Measurements from ENCODE around the gene RAB37. TPM values are rescaled to one million over a fixed set of nuclear protein-coding genes. Genes with fewer than 3 reads are reported as not detected.

Gene RAB37
- total RNA-seq, 1 experiment from 2014 or later = not detected

- Histone ChIP-seq H4K20me1 (ENCODE audit: insufficient read depth, low read depth, low read length) (no peaks in the 10 kb centered on the region), H3K79me2 (ENCODE audit: low read length) (no peaks in the 10 kb centered on the region), H3K27me3 (ENCODE audit: low read length) (peaks cover 2% of the 10 kb centered on the region; the same call in 1 of the 2 replicates), H3K27ac (ENCODE audit: low read length) (no peak overlapping the region), H3K36me3 (ENCODE audit: insufficient read depth, low read length) (no peaks in the 10 kb centered on the region), H3K4me3 (ENCODE audit: low read length) (no peak overlapping the region), H3K4me1 (ENCODE audit: low read length) (peaks cover 23% of the 10 kb centered on the region), H2AFZ (ENCODE audit: low read length) (no peak overlapping the region), H3K9me3 (ENCODE audit: low read length) (no peaks in the 10 kb centered on the region; the same call in 1 of the 2 replicates), H3K9ac (ENCODE audit: low read length) (no peak overlapping the region), H3K9me2 (replicated peaks; ENCODE audit: insufficient read depth, low read length) (no peaks in the 10 kb centered on the region), H3K4me2 (ENCODE audit: low read depth, low read length, poor library complexity, severe bottlenecking) (no peak overlapping the region)
- DNase-seq = no peak
Measured at GRCh38 chr17:74738051-74738996, 1.3 kb downstream of the RAB37 start.

GRCh38 chr17:74739227-74739831 lies 2.3 kb downstream of the RAB37 start:
- Histone ChIP-seq H3K27ac (ENCODE audit: low read length) (no peak overlapping the region), H4K20me1 (ENCODE audit: insufficient read depth, low read depth, low read length) (no peaks in the 10 kb centered on the region), H2AFZ (ENCODE audit: low read length) (no peak overlapping the region), H3K27me3 (ENCODE audit: low read length) (peaks cover 2% of the 10 kb centered on the region; the same call in 1 of the 2 replicates), H3K9me2 (replicated peaks; ENCODE audit: insufficient read depth, low read length) (no peaks in the 10 kb centered on the region), H3K9ac (ENCODE audit: low read length) (no peak overlapping the region), H3K4me1 (ENCODE audit: low read length) (peaks cover 23% of the 10 kb centered on the region), H3K4me2 (ENCODE audit: low read depth, low read length, poor library complexity, severe bottlenecking) (no peak overlapping the region), H3K36me3 (ENCODE audit: insufficient read depth, low read length) (no peaks in the 10 kb centered on the region), H3K9me3 (ENCODE audit: low read length) (no peaks in the 10 kb centered on the region), H3K4me3 (ENCODE audit: low read length) (no peak overlapping the region), H3K79me2 (ENCODE audit: low read length) (no peaks in the 10 kb centered on the region)
- DNase-seq = no peak

- Histone ChIP-seq H3K9me2 (replicated peaks; ENCODE audit: insufficient read depth, low read length) (no peaks in the 10 kb centered on the region), H3K27ac (ENCODE audit: low read length) (no peak overlapping the region)
- DNase-seq = no peak
Measured at GRCh38 chr17:74740173-74740572, 3.1 kb downstream of the RAB37 start.

GRCh38 chr17:74740641-74741387 lies 3.8 kb downstream of the RAB37 start:
- Histone ChIP-seq H3K9me2 (replicated peaks; ENCODE audit: insufficient read depth, low read length) (no peaks in the 10 kb centered on the region), H3K27ac (ENCODE audit: low read length) (no peak overlapping the region), H2AFZ (ENCODE audit: low read length) (no peak overlapping the region), H3K4me3 (ENCODE audit: low read length) (no peak overlapping the region), H3K79me2 (ENCODE audit: low read length) (no peaks in the 10 kb centered on the region), H3K4me2 (ENCODE audit: low read depth, low read length, poor library complexity, severe bottlenecking) (no peak overlapping the region), H3K4me1 (ENCODE audit: low read length) (peaks cover 23% of the 10 kb centered on the region), H3K9me3 (ENCODE audit: low read length) (no peaks in the 10 kb centered on the region), H3K27me3 (ENCODE audit: low read length) (peaks cover 2% of the 10 kb centered on the region; the same call in 1 of the 2 replicates), H3K36me3 (ENCODE audit: insufficient read depth, low read length) (no peaks in the 10 kb centered on the region), H3K9ac (ENCODE audit: low read length) (no peak overlapping the region), H4K20me1 (ENCODE audit: insufficient read depth, low read depth, low read length) (no peaks in the 10 kb centered on the region)
- DNase-seq = no peak

More at GRCh38 chr17:74740173-74740572, 3.1 kb downstream of the RAB37 start:
- Histone ChIP-seq H3K4me2 (ENCODE audit: low read depth, low read length, poor library complexity, severe bottlenecking) (no peak overlapping the region), H3K4me3 (ENCODE audit: low read length) (no peak overlapping the region), H3K4me1 (ENCODE audit: low read length) (peaks cover 23% of the 10 kb centered on the region), H3K27me3 (ENCODE audit: low read length) (peaks cover 2% of the 10 kb centered on the region; the same call in 1 of the 2 replicates), H3K79me2 (ENCODE audit: low read length) (no peaks in the 10 kb centered on the region), H2AFZ (ENCODE audit: low read length) (no peak overlapping the region), H3K9me3 (ENCODE audit: low read length) (no peaks in the 10 kb centered on the region), H3K36me3 (ENCODE audit: insufficient read depth, low read length) (no peaks in the 10 kb centered on the region), H4K20me1 (ENCODE audit: insufficient read depth, low read depth, low read length) (no peaks in the 10 kb centered on the region), H3K9ac (ENCODE audit: low read length) (no peak overlapping the region)

GRCh38 chr17:74742153-74742515 lies 5.1 kb downstream of the RAB37 start:
- Histone ChIP-seq H3K79me2 (ENCODE audit: low read length) (no peaks in the 10 kb centered on the region), H3K9me2 (replicated peaks; ENCODE audit: insufficient read depth, low read length) (no peaks in the 10 kb centered on the region), H3K27ac (ENCODE audit: low read length) (no peak overlapping the region), H3K4me3 (ENCODE audit: low read length) (no peak overlapping the region), H4K20me1 (ENCODE audit: insufficient read depth, low read depth, low read length) (no peaks in the 10 kb centered on the region), H2AFZ (ENCODE audit: low read length) (no peak overlapping the region), H3K9ac (ENCODE audit: low read length) (no peak overlapping the region), H3K27me3 (ENCODE audit: low read length) (peaks cover 2% of the 10 kb centered on the region; the same call in 1 of the 2 replicates), H3K4me2 (ENCODE audit: low read depth, low read length, poor library complexity, severe bottlenecking) (no peak overlapping the region), H3K9me3 (ENCODE audit: low read length) (no peaks in the 10 kb centered on the region), H3K4me1 (ENCODE audit: low read length) (peaks cover 14% of the 10 kb centered on the region), H3K36me3 (ENCODE audit: insufficient read depth, low read length) (no peaks in the 10 kb centered on the region)
- DNase-seq = no peak

- Histone ChIP-seq H3K36me3 (ENCODE audit: insufficient read depth, low read length) (no peaks in the 10 kb centered on the region), H3K4me3 (ENCODE audit: low read length) (no peak overlapping the region), H2AFZ (ENCODE audit: low read length) (no peak overlapping the region), H3K27me3 (ENCODE audit: low read length) (no peaks in the 10 kb centered on the region), H3K9ac (ENCODE audit: low read length) (no peak overlapping the region), H3K9me3 (ENCODE audit: low read length) (no peaks in the 10 kb centered on the region), H4K20me1 (ENCODE audit: insufficient read depth, low read depth, low read length) (no peaks in the 10 kb centered on the region), H3K27ac (ENCODE audit: low read length) (no peak overlapping the region), H3K4me1 (ENCODE audit: low read length) (peaks cover 11% of the 10 kb centered on the region), H3K79me2 (ENCODE audit: low read length) (no peaks in the 10 kb centered on the region), H3K4me2 (ENCODE audit: low read depth, low read length, poor library complexity, severe bottlenecking) (no peak overlapping the region), H3K9me2 (replicated peaks; ENCODE audit: insufficient read depth, low read length) (no peaks in the 10 kb centered on the region)
- DNase-seq = no peak
Measured at GRCh38 chr17:74742978-74743545, 6.0 kb downstream of the RAB37 start.

- H3K4me3 ChIP-seq (ENCODE audit: low read length) = no peak overlapping the region
- H3K4me2 ChIP-seq (ENCODE audit: low read depth, low read length, poor library complexity, severe bottlenecking) = no peak overlapping the region
- H3K27ac ChIP-seq (ENCODE audit: low read length) = no peak overlapping the region
- no peaks in the 10 kb centered on the region for H3K9me3 ChIP-seq (ENCODE audit: low read length)
- H4K20me1 ChIP-seq (ENCODE audit: insufficient read depth, low read depth, low read length) = no peaks in the 10 kb centered on the region
- peaks cover 11% of the 10 kb centered on the region for H3K4me1 ChIP-seq (ENCODE audit: low read length)
- H3K36me3 ChIP-seq (ENCODE audit: insufficient read depth, low read length) = no peaks in the 10 kb centered on the region
- DNase-seq = no peak
- H3K79me2 ChIP-seq (ENCODE audit: low read length) = peaks cover 2% of the 10 kb centered on the region
- H3K9me2 ChIP-seq (replicated peaks; ENCODE audit: insufficient read depth, low read length) = no peaks in the 10 kb centered on the region
- no peak overlapping the region for H2AFZ ChIP-seq (ENCODE audit: low read length)
- no peak overlapping the region for H3K9ac ChIP-seq (ENCODE audit: low read length)
- no peaks in the 10 kb centered on the region for H3K27me3 ChIP-seq (ENCODE audit: low read length)
Measured at GRCh38 chr17:74743755-74744154, 6.7 kb downstream of the RAB37 start.

Measured in Karpas-422 (cell line).